IMR-90 (cell line): ENCODE data around the gene DPF3. TPM values are rescaled to one million over a fixed set of nuclear protein-coding genes. Genes with fewer than 3 reads are reported as not detected.

ENCODE experiments used
- ATAC-seq: fragments of 200-7000 bp; cut with Tn5 transposase; 2 replicates; pipeline ENCODE4 v1.9.1; 2020; ENCODE audit warnings: low read depth, mild to moderate bottlenecking, moderate library complexity
- BruUV-seq: library from RNA; stranded (reverse); fragments of 400-500 nt; replicated peaks from 2 replicates; lab custom pipeline; 2021; lab: Mats Ljungman, UMichigan
- CTCF ChIA-PET: fragments of 300-600 bp; formaldehyde crosslinking; extraction: SDS; loops from one replicate; lab custom pipeline; 2021; ENCODE audit warnings: antibody characterized with exemption; lab: Yijun Ruan, JAX
- POLR2A ChIA-PET: fragments of 300-600 bp; sonication (Branson Sonifier 250); formaldehyde crosslinking; loops from one replicate; lab custom pipeline; 2022; ENCODE audit warnings: antibody characterized with exemption; ENCODE audit not compliant: unreplicated experiment; lab: Charles Lee
- DNase-seq: peaks from one replicate; pipeline ENCODE4 v3.0.0; 2013
- H2AFZ ChIP-seq: replicated peaks from 2 replicates; pipeline ENCODE3; 2013; ENCODE audit warnings: low read length, mild to moderate bottlenecking; ENCODE audit not compliant: poor library complexity
- H2AK5ac ChIP-seq: 2 replicates; pipeline ENCODE4 v1.6.1; 2013; ENCODE audit warnings: low read depth, low read length, inconsistent platforms
- H2AK9ac ChIP-seq: replicated peaks from 2 replicates; pipeline ENCODE3; 2013; ENCODE audit warnings: mild to moderate bottlenecking, low read depth, low read length, moderate library complexity; ENCODE audit not compliant: poor library complexity
- H2BK120ac ChIP-seq: 2 replicates; pipeline ENCODE4 v1.6.1; 2013; ENCODE audit warnings: low read depth, low read length, inconsistent platforms
- H2BK15ac ChIP-seq: 3 replicates; pipeline ENCODE4 v1.6.1; 2013; ENCODE audit warnings: low read depth, low read length, inconsistent platforms
- H2BK20ac ChIP-seq: 2 replicates; pipeline ENCODE4 v1.6.1; 2013; ENCODE audit warnings: low read depth, mild to moderate bottlenecking, inconsistent platforms, low read length, moderate library complexity
- H2BK5ac ChIP-seq: 2 replicates; pipeline ENCODE4 v1.6.1; 2013; ENCODE audit warnings: mild to moderate bottlenecking, low read depth, low read length, inconsistent platforms; ENCODE audit not compliant: poor library complexity, severe bottlenecking
- H3K14ac ChIP-seq: replicated peaks from 2 replicates; pipeline ENCODE4 v1.6.1; 2013; ENCODE audit warnings: low read depth, low read length, inconsistent platforms
- H3K18ac ChIP-seq: 2 replicates; pipeline ENCODE4 v1.6.1; 2013; ENCODE audit warnings: low read depth, low read length, control low read depth
- H3K23ac ChIP-seq: 2 replicates; pipeline ENCODE4 v1.6.1; 2013; ENCODE audit warnings: low read depth, low read length, inconsistent platforms
- H3K27ac ChIP-seq: 2 replicates; pipeline ENCODE4 v1.5.1; 2013; ENCODE audit warnings: mild to moderate bottlenecking, control low read depth, low read length; ENCODE audit not compliant: insufficient read depth
- H3K27me3 ChIP-seq: 2 replicates; pipeline ENCODE4 v1.6.1; 2013; ENCODE audit warnings: low read length; ENCODE audit not compliant: control insufficient read depth, insufficient read depth
- H3K36me3 ChIP-seq: 2 replicates; pipeline ENCODE4 v1.6.1; 2013; ENCODE audit warnings: low read length, mixed read lengths; ENCODE audit not compliant: control insufficient read depth, insufficient read depth
- H3K4ac ChIP-seq: 2 replicates; pipeline ENCODE4 v1.6.1; 2013; ENCODE audit warnings: low read depth, low read length, inconsistent platforms
- H3K4me1 ChIP-seq: 2 replicates; pipeline ENCODE4 v1.6.1; 2013; ENCODE audit warnings: low read length, mixed read lengths; ENCODE audit not compliant: control insufficient read depth, insufficient read depth
- H3K4me2 ChIP-seq: 2 replicates; pipeline ENCODE4 v1.6.1; 2013; ENCODE audit warnings: low read depth, mild to moderate bottlenecking, control low read depth, low read length, moderate library complexity
- H3K4me3 ChIP-seq: 2 replicates; pipeline ENCODE4 v1.5.1; 2013; ENCODE audit warnings: low read depth, mild to moderate bottlenecking, control low read depth, low read length, moderate library complexity; ENCODE audit not compliant: insufficient read depth
- H3K56ac ChIP-seq: 2 replicates; pipeline ENCODE4 v1.6.1; 2013; ENCODE audit warnings: low read length, inconsistent platforms; ENCODE audit not compliant: insufficient read depth; ENCODE audit errors: extremely low read depth
- H3K79me1 ChIP-seq, 2 experiments: 2 replicates each; pipeline ENCODE4 v1.6.1; 2013; ENCODE audit warnings: low read length in 2 of 2, inconsistent platforms in 1 of 2, low read depth in 1 of 2
- H3K9ac ChIP-seq: 2 replicates; pipeline ENCODE4 v1.6.1; 2013; ENCODE audit warnings: low read depth, low read length, control low read depth
- H3K9me1 ChIP-seq: 2 replicates; pipeline ENCODE4 v1.6.1; 2013; ENCODE audit warnings: low read length, inconsistent platforms; ENCODE audit not compliant: insufficient read depth
- H3K9me3 ChIP-seq: 2 replicates; pipeline ENCODE4 v1.6.1; 2013; ENCODE audit warnings: low read length; ENCODE audit not compliant: control insufficient read depth, insufficient read depth
- H4K20me1 ChIP-seq: 2 replicates; pipeline ENCODE4 v1.6.1; 2013; ENCODE audit warnings: low read length, inconsistent platforms; ENCODE audit not compliant: insufficient read depth
- H4K5ac ChIP-seq: 2 replicates; pipeline ENCODE4 v1.6.1; 2013; ENCODE audit warnings: mild to moderate bottlenecking, low read depth, low read length, control low read depth
- H4K8ac ChIP-seq, 2 experiments: 2 replicates each; pipeline ENCODE4 v1.6.1; 2013; ENCODE audit warnings: low read depth in 2 of 2, low read length in 2 of 2, control low read depth in 1 of 2, inconsistent platforms in 1 of 2
- H4K91ac ChIP-seq: 2 replicates; pipeline ENCODE4 v1.6.1; 2013; ENCODE audit warnings: low read depth, low read length, inconsistent platforms; ENCODE audit not compliant: insufficient read depth
- BHLHE40 ChIP-seq: fragments of 150-350 bp; IDR thresholded peaks from 2 replicates; pipeline ENCODE4 v1.6.1; 2016; ENCODE audit warnings: mild to moderate bottlenecking, low read depth, low read length
- CEBPB ChIP-seq: IDR thresholded peaks from 2 replicates; pipeline ENCODE4 v1.6.1; 2012; ENCODE audit warnings: low read depth, low read length, improper control_type of control experiment
- WGBS, 2 experiments: methylation state at CpG; one replicate each; pipeline versions ENCODE4 v1.1.5 to v1.1.7; 2013; ENCODE audit warnings: missing lambda C conversion rate in 2 of 2; ENCODE audit not compliant: insufficient read length in 1 of 2; ENCODE audit errors: extremely low coverage in 2 of 2; 5-methylcytosine and 5-hydroxymethylcytosine counted together
- dilution Hi-C: fragments of 300-500 bp; cut with HindIII; formaldehyde crosslinking; loops from one replicate; pipeline ENCODE4 v1.14.3; 2018; ENCODE audit warnings: low sequenced_read_pairs; ENCODE audit not compliant: unreplicated experiment
- in situ Hi-C: fragments of 300-500 bp; cut with MboI; formaldehyde crosslinking; loops from 3 replicates; pipeline ENCODE4 v1.14.3; 2019; ENCODE audit warnings: low sequenced_read_pairs, inconsistent platforms, mixed read lengths
- intact Hi-C: fragments of 100-400 bp; cut with micrococcal nuclease; formaldehyde crosslinking; loops from 2 replicates; pipeline ENCODE4 v1.10.0; 2022
- polyA plus RNA-seq, 3 experiments: library from polyadenylated mRNA; depleted of rRNA; stranded (reverse); fragments of >200 nt; gene quantifications; 2 replicates each; pipeline ENCODE4 v1.2.3, GENCODE V29; 2012; ENCODE audit warnings: low replicate concordance in 1 of 3
- total RNA-seq: library from RNA; depleted of rRNA; stranded (reverse); fragments of >200 nt; gene quantifications from 2 replicates; pipeline ENCODE4 v1.2.3, GENCODE V29; 2012

The DPF3 gene
- total and polyA plus RNA-seq, 2 of the 4 experiments (the other 2 are of a cell fraction) = 30.5 to 32.8 TPM

- Histone ChIP-seq H4K8ac (no peak overlapping the region), H2AFZ (no peak overlapping the region), H3K79me1 (peaks cover 0 to 15% of the 10 kb centered on the region in 2 experiments; a peak in 2 of 4 replicates), H3K36me3 (peaks cover 12% of the 10 kb centered on the region; the same call in 1 of the 2 replicates), H3K4me1 (peaks cover 14% of the 10 kb centered on the region), H3K4me3 (no peak overlapping the region), H2BK15ac (no peak overlapping the region), H3K27ac (no peak overlapping the region), H2BK120ac (no peak overlapping the region), H3K4ac (no peak overlapping the region), H3K56ac (no peak overlapping the region), H3K9me3 (no peaks in the 10 kb centered on the region), H3K23ac (no peak overlapping the region), H3K27me3 (no peaks in the 10 kb centered on the region), H2BK5ac (no peak overlapping the region), H3K14ac (no peak overlapping the region), H3K4me2 (no peak overlapping the region), H4K91ac (no peak overlapping the region), H3K18ac (no peak overlapping the region), H4K5ac (no peak overlapping the region), H3K9ac (no peak overlapping the region), H2BK20ac (no peak overlapping the region), H2AK9ac (no peak overlapping the region), H2AK5ac (no peak overlapping the region), H4K20me1 (no peaks in the 10 kb centered on the region), H3K9me1 (peaks cover 15% of the 10 kb centered on the region; the same call in 1 of the 2 replicates)
- intact Hi-C loops = no loop called here
- WGBS, 2 experiments = 95% methylated on average over 12 of the region's 12 CpGs; no CpG with 5 or more reads in 1 of the 2 experiments
- no TSS peak for BruUV-seq
- ChIA-PET CTCF (no interaction called here), POLR2A (interaction anchor here (0.5 kb wide), 1 partner anchor 1132 kb away, joined by 7 read pairs; no protein-coding TSS in a partner anchor)
- no peak for DNase-seq
- in situ Hi-C loops = no loop called here
- dilution Hi-C loops = no loop called here
- no peak for TF ChIP-seq BHLHE40
- no peak for TF ChIP-seq CEBPB
- no peak for ATAC-seq
These were observed 182.0 kb downstream of the DPF3 start for GRCh38 chr14:72711936-72712335.
